GM23338 (cell line): Measurements from ENCODE around the gene FMO3. TPM values are rescaled to one million over a fixed set of nuclear protein-coding genes. Genes with fewer than 3 reads are reported as not detected.

Experiments
- ATAC-seq: fragments of 200-7000 bp; cut with Tn5 transposase; 3 replicates; pipeline ENCODE4 v1.9.1; 2020
- DNase-seq: peaks from one replicate; pipeline ENCODE4 v3.0.0-alpha.2; 2015; ENCODE audit warnings: low spot score
- H2AFZ ChIP-seq: fragments of 200-600 bp; sonication (generic); 2 replicates; pipeline ENCODE4 v1.8.0; 2016; ENCODE audit warnings: antibody characterized with exemption, mild to moderate bottlenecking, moderate library complexity
- H3F3A ChIP-seq: fragments of 200-600 bp; sonication (generic); replicated peaks from 2 replicates; pipeline ENCODE4 v1.8.0; 2017; ENCODE audit warnings: antibody characterized with exemption, mixed run types, low read depth
- H3K27ac ChIP-seq: fragments of 200-600 bp; sonication (generic); 2 replicates; pipeline ENCODE4 v1.6.1; 2016; ENCODE audit warnings: low read depth
- H3K27me3 ChIP-seq: fragments of 200-600 bp; sonication (generic); 2 replicates; pipeline ENCODE4 v1.8.0; 2016; ENCODE audit warnings: mild to moderate bottlenecking, mixed run types, moderate library complexity; ENCODE audit not compliant: insufficient read depth
- H3K36me3 ChIP-seq: fragments of 200-600 bp; sonication (generic); 2 replicates; pipeline ENCODE4 v1.8.0; 2016; ENCODE audit warnings: mild to moderate bottlenecking; ENCODE audit not compliant: insufficient read depth
- H3K4me1 ChIP-seq: fragments of 200-600 bp; sonication (generic); 2 replicates; pipeline ENCODE4 v1.8.0; 2016; ENCODE audit warnings: mild to moderate bottlenecking, moderate library complexity; ENCODE audit not compliant: insufficient read depth
- H3K4me2 ChIP-seq: fragments of 200-600 bp; sonication (generic); 2 replicates; pipeline ENCODE4 v1.7.1; 2017; ENCODE audit warnings: mixed run types
- H3K4me3 ChIP-seq: fragments of 200-600 bp; sonication (generic); 2 replicates; pipeline ENCODE4 v1.6.1; 2016; ENCODE audit warnings: mixed run types
- H3K79me2 ChIP-seq: fragments of 200-600 bp; sonication (generic); replicated peaks from 2 replicates; pipeline ENCODE4 v1.8.0; 2017; ENCODE audit warnings: mild to moderate bottlenecking; ENCODE audit not compliant: insufficient read depth
- H3K9me2 ChIP-seq: fragments of 200-600 bp; sonication (generic); 2 replicates; pipeline ENCODE4 v1.8.0; 2017; ENCODE audit not compliant: insufficient read depth
- H4K20me1 ChIP-seq: fragments of 200-600 bp; sonication (generic); replicated peaks from 2 replicates; pipeline ENCODE4 v1.8.0; 2017; ENCODE audit warnings: mild to moderate bottlenecking; ENCODE audit not compliant: insufficient read depth
- H3K27ac Mint-ChIP-seq: 2 replicates; pipeline ENCODE4 v1.8.0; 2020; ENCODE audit warnings: inconsistent platforms, mild to moderate bottlenecking, moderate library complexity, mixed read lengths
- H3K27me3 Mint-ChIP-seq: 3 replicates; pipeline ENCODE4 v1.8.0; 2022; ENCODE audit warnings: low read depth, mild to moderate bottlenecking, moderate library complexity, mixed read lengths, inconsistent platforms; ENCODE audit not compliant: insufficient read depth, poor library complexity
- H3K36me3 Mint-ChIP-seq: 3 replicates; pipeline ENCODE4 v1.8.0; 2021; ENCODE audit warnings: low read depth, mild to moderate bottlenecking, inconsistent platforms, moderate library complexity, mixed read lengths
- H3K4me1 Mint-ChIP-seq: 3 replicates; pipeline ENCODE4 v1.8.0; 2020; ENCODE audit warnings: mild to moderate bottlenecking, inconsistent platforms, mixed read lengths
- H3K4me3 Mint-ChIP-seq: 3 replicates; pipeline ENCODE4 v1.8.0; 2021; ENCODE audit warnings: moderate library complexity, mild to moderate bottlenecking, inconsistent platforms, mixed read lengths
- H3K9me3 Mint-ChIP-seq: 3 replicates; pipeline ENCODE4 v1.8.0; 2020; ENCODE audit warnings: moderate library complexity, mild to moderate bottlenecking, inconsistent platforms, mixed read lengths
- CTCF ChIP-seq, 2 experiments: fragments of 200-600 bp in 1 of 2; sonication (generic) in 1 of 2; conservative IDR thresholded peaks; 2 replicates each; pipeline versions ENCODE4 v1.5.1 to v1.6.1; 2016 to 2017; ENCODE audit warnings: antibody characterized with exemption in 2 of 2, low read depth in 2 of 2, mild to moderate bottlenecking in 2 of 2, moderate library complexity in 1 of 2
- ETS1 ChIP-seq: IDR thresholded peaks from 2 replicates; pipeline ENCODE4 v1.6.1; 2016; ENCODE audit warnings: antibody characterized with exemption
- EZH2 ChIP-seq: fragments of 200-600 bp; sonication (generic); IDR thresholded peaks from one replicate; pipeline ENCODE4 v1.8.0; 2017; ENCODE audit warnings: antibody characterized with exemption, mild to moderate bottlenecking, low read depth; ENCODE audit not compliant: unreplicated experiment
- EZH2phosphoT487 ChIP-seq: fragments of 200-600 bp; sonication (generic); IDR thresholded peaks from one replicate; pipeline ENCODE4 v1.8.1; 2018; ENCODE audit warnings: antibody characterized with exemption; ENCODE audit not compliant: unreplicated experiment
- JUNB ChIP-seq: IDR thresholded peaks from one replicate; pipeline ENCODE4 v1.6.1; 2016; ENCODE audit warnings: antibody characterized with exemption; ENCODE audit not compliant: unreplicated experiment
- NANOG ChIP-seq: IDR thresholded peaks from 2 replicates; pipeline ENCODE4 v1.6.1; 2016; ENCODE audit warnings: antibody characterized with exemption, borderline replicate concordance
- POLR2AphosphoS5 ChIP-seq: IDR thresholded peaks from 2 replicates; pipeline ENCODE4 v1.6.1; 2016; ENCODE audit warnings: antibody characterized with exemption, low read depth
- REST ChIP-seq: IDR thresholded peaks from one replicate; pipeline ENCODE4 v1.6.1; 2018; ENCODE audit warnings: antibody characterized with exemption; ENCODE audit not compliant: unreplicated experiment
- STAT1 ChIP-seq: IDR thresholded peaks from one replicate; pipeline ENCODE4 v1.6.1; 2016; ENCODE audit warnings: antibody characterized with exemption; ENCODE audit not compliant: unreplicated experiment
- ZNF114 ChIP-seq: fragments of 250-450 bp; sonication (Bioruptor Pico); IDR thresholded peaks from 2 replicates; pipeline ENCODE4 v1.5.0; 2020; ENCODE audit warnings: mild to moderate bottlenecking, moderate library complexity
- ZNF331 ChIP-seq: fragments of 250-450 bp; sonication (Bioruptor Pico); IDR thresholded peaks from 2 replicates; pipeline ENCODE4 v1.5.0; 2020; ENCODE audit warnings: low read depth, mild to moderate bottlenecking, moderate library complexity
- polyA plus RNA-seq: library from polyadenylated mRNA; unstranded; fragments of >200 nt; fragmentation: Nextera tagmentation; extraction: Ambion mirVana; gene quantifications from 2 replicates; pipeline ENCODE4 v1.2.1, GENCODE V29; 2016
- total RNA-seq: library from RNA; depleted of rRNA; stranded (reverse); fragments of >200 nt; shearing (Covaris generic); gene quantifications from 2 replicates; pipeline ENCODE4 v1.2.3, GENCODE V29; 2014

The FMO3 gene
- total and polyA plus RNA-seq, 2 experiments from 2014 or later = 0.26 TPM; not detected in 1

GRCh38 chr1:171128463-171128862 is 37.8 kb downstream of the FMO3 start (continued):
- no peak for TF ChIP-seq REST
- no peak for TF ChIP-seq POLR2AphosphoS5
- no peak for TF ChIP-seq ZNF331 (CRISPR knock-in tag)
- TF ChIP-seq EZH2 = no peak
- no peak for TF ChIP-seq ZNF114 (CRISPR knock-in tag)
- no peak for TF ChIP-seq ETS1
- no peak for TF ChIP-seq JUNB
- no peak for TF ChIP-seq CTCF (conservative IDR thresholded peaks at IDR 0.05; ENCODE audit: low read depth in 2 of 2)

- no peak overlapping the region for H3K27ac Mint-ChIP-seq
- no peak for DNase-seq
- Histone ChIP-seq H2AFZ (no peak overlapping the region), H4K20me1 (no peaks in the 10 kb centered on the region), H3K27me3 (no peaks in the 10 kb centered on the region), H3K4me1 (peaks cover 13% of the 10 kb centered on the region), H3K27ac (no peak overlapping the region), H3K4me2 (no peak overlapping the region), H3K79me2 (no peaks in the 10 kb centered on the region), H3K4me3 (no peak overlapping the region), H3F3A (no peaks in the 10 kb centered on the region), H3K9me2 (no peaks in the 10 kb centered on the region), H3K36me3 (no peaks in the 10 kb centered on the region)
- H3K4me3 Mint-ChIP-seq = no peak overlapping the region
- no peak for ATAC-seq
- H3K36me3 Mint-ChIP-seq = no peaks in the 10 kb centered on the region
- peaks cover 10% of the 10 kb centered on the region; the same call in 2 of the 3 replicates for H3K4me1 Mint-ChIP-seq
- H3K27me3 Mint-ChIP-seq = no peaks in the 10 kb centered on the region
- no peaks in the 10 kb centered on the region; the same call in 2 of the 3 replicates for H3K9me3 Mint-ChIP-seq
- TF ChIP-seq EZH2phosphoT487 = no peak
- TF ChIP-seq EZH2 = no peak
- TF ChIP-seq STAT1 = no peak
- TF ChIP-seq POLR2AphosphoS5 = no peak
- TF ChIP-seq ETS1 = no peak
- TF ChIP-seq ZNF114 (CRISPR knock-in tag) = no peak
- no peak for TF ChIP-seq NANOG
- no peak for TF ChIP-seq JUNB
These were observed 43.7 kb downstream of the FMO3 start for GRCh38 chr1:171134204-171134923.
